Neural progenitor cell (in vitro differentiated cells): ENCODE results near the gene USF2. TPM values are rescaled to one million over a fixed set of nuclear protein-coding genes. Genes with fewer than 3 reads are reported as not detected.
A peak's percentile ranks its signal among the peaks of the same experiment; 100 is the strongest.

Experiments
- DNase-seq: peaks from one replicate; pipeline ENCODE4 v3.0.0-alpha.2; 2016; ENCODE audit warnings: low spot score
- H2AFZ ChIP-seq: fragments of 200-600 bp; sonication (generic); replicated peaks from 2 replicates; pipeline ENCODE4 v1.6.1; 2016; ENCODE audit warnings: antibody characterized with exemption
- H3F3A ChIP-seq: fragments of 200-600 bp; sonication (generic); 2 replicates; pipeline ENCODE4 v1.6.1; 2016; ENCODE audit warnings: antibody characterized with exemption, low read depth
- H3K27ac ChIP-seq: fragments of 200-600 bp; sonication (generic); 2 replicates; pipeline ENCODE4 v1.5.1; 2016; ENCODE audit warnings: mild to moderate bottlenecking
- H3K27me3 ChIP-seq: fragments of 200-600 bp; sonication (generic); 2 replicates; pipeline ENCODE4 v1.6.1; 2016; ENCODE audit warnings: mild to moderate bottlenecking, moderate library complexity
- H3K36me3 ChIP-seq: fragments of 200-600 bp; sonication (generic); 2 replicates; pipeline ENCODE4 v1.5.1; 2016
- H3K4me1 ChIP-seq: fragments of 200-600 bp; sonication (generic); 2 replicates; pipeline ENCODE4 v1.6.1; 2016; ENCODE audit warnings: mixed run types
- H3K4me2 ChIP-seq: fragments of 200-600 bp; sonication (generic); 2 replicates; pipeline ENCODE4 v1.6.1; 2016
- H3K4me3 ChIP-seq: fragments of 200-600 bp; sonication (generic); 2 replicates; pipeline ENCODE4 v1.5.1; 2016
- H3K79me2 ChIP-seq: fragments of 200-600 bp; sonication (generic); 2 replicates; pipeline ENCODE4 v1.6.1; 2016; ENCODE audit warnings: low read depth
- H3K9ac ChIP-seq: fragments of 200-600 bp; sonication (generic); 2 replicates; pipeline ENCODE4 v1.6.1; 2016
- H3K9me3 ChIP-seq: fragments of 200-600 bp; sonication (generic); 2 replicates; pipeline ENCODE4 v1.5.1; 2016; ENCODE audit warnings: low read depth
- H4K20me1 ChIP-seq: fragments of 200-600 bp; sonication (generic); 2 replicates; pipeline ENCODE4 v1.6.1; 2016; ENCODE audit warnings: low read depth
- H3K27ac Mint-ChIP-seq: 3 replicates; pipeline ENCODE4 v1.8.0; 2021; ENCODE audit warnings: mixed read lengths
- H3K27me3 Mint-ChIP-seq: 2 replicates; pipeline ENCODE4 v1.8.0; 2022; ENCODE audit warnings: low read depth, mild to moderate bottlenecking, inconsistent platforms, moderate library complexity, mixed read lengths; ENCODE audit not compliant: insufficient read depth
- H3K36me3 Mint-ChIP-seq: 3 replicates; pipeline ENCODE4 v1.8.0; 2021; ENCODE audit warnings: mixed read lengths
- H3K4me1 Mint-ChIP-seq: 3 replicates; pipeline ENCODE4 v1.8.0; 2021; ENCODE audit warnings: mixed read lengths
- H3K4me3 Mint-ChIP-seq: 3 replicates; pipeline ENCODE4 v1.8.0; 2021; ENCODE audit warnings: mild to moderate bottlenecking, moderate library complexity, mixed read lengths
- H3K9me3 Mint-ChIP-seq: 3 replicates; pipeline ENCODE4 v1.8.0; 2020; ENCODE audit warnings: mixed read lengths
- CTCF ChIP-seq: fragments of 200-600 bp; sonication (generic); IDR thresholded peaks from 2 replicates; pipeline ENCODE4 v1.5.1; 2017; ENCODE audit warnings: antibody characterized with exemption, mild to moderate bottlenecking
- EZH2 ChIP-seq: fragments of 200-600 bp; sonication (generic); IDR thresholded peaks from 2 replicates; pipeline ENCODE4 v1.6.1; 2017; ENCODE audit warnings: antibody characterized with exemption, mild to moderate bottlenecking, moderate library complexity
- EZH2phosphoT487 ChIP-seq: fragments of 200-600 bp; sonication (generic); IDR thresholded peaks from 2 replicates; pipeline ENCODE4 v1.6.1; 2017; ENCODE audit warnings: antibody characterized with exemption
- total RNA-seq: library from RNA; depleted of rRNA; stranded (reverse); fragments of >200 nt; gene quantifications from 2 replicates; pipeline ENCODE4 v1.2.3, GENCODE V29; 2015; ENCODE audit warnings: low replicate concordance

Gene USF2
- total RNA-seq, 1 donor from 2014 or later, result 46.8 TPM

GRCh38 chr19:35290381-35291127 is 21.8 kb downstream of the USF2 start:
- no peaks in the 10 kb centered on the region for H3K9me3 ChIP-seq
- H3K27me3 ChIP-seq, result no peaks in the 10 kb centered on the region
- Mint-ChIP-seq H3K9me3 (no peaks in the 10 kb centered on the region), H3K4me3 (peak overlapping the region; percentile 8), H3K27ac (peak overlapping the region; percentile 25), H3K36me3 (no peaks in the 10 kb centered on the region), H3K4me1 (peaks cover 3% of the 10 kb centered on the region), H3K27me3 (peaks cover 12% of the 10 kb centered on the region)
- no peak overlapping the region for H3K9ac ChIP-seq
- H3K27ac ChIP-seq, result no peak overlapping the region
- no peak for TF ChIP-seq EZH2phosphoT487
- no peak for TF ChIP-seq CTCF
- TF ChIP-seq EZH2, result no peak
- no peaks in the 10 kb centered on the region for H3F3A ChIP-seq
- no peaks in the 10 kb centered on the region for H3K79me2 ChIP-seq
- no peaks in the 10 kb centered on the region for H3K36me3 ChIP-seq
- H2AFZ ChIP-seq, result peak overlapping the region; percentile 34
- H3K4me1 ChIP-seq, result peaks cover 8% of the 10 kb centered on the region
- no peak overlapping the region for H3K4me3 ChIP-seq
- DNase-seq, result no peak
- no peaks in the 10 kb centered on the region for H4K20me1 ChIP-seq
- H3K4me2 ChIP-seq, result no peak overlapping the region

GRCh38 chr19:35291259-35291658 is 22.5 kb downstream of the USF2 start:
- H3K9me3 Mint-ChIP-seq, result no peaks in the 10 kb centered on the region
- Histone ChIP-seq H3K27me3 (no peaks in the 10 kb centered on the region), H2AFZ (no peak overlapping the region), H3K79me2 (no peaks in the 10 kb centered on the region), H3F3A (peaks cover 6% of the 10 kb centered on the region), H3K4me3 (no peak overlapping the region), H3K27ac (no peak overlapping the region), H3K4me2 (no peak overlapping the region), H3K4me1 (peaks cover 8% of the 10 kb centered on the region), H4K20me1 (no peaks in the 10 kb centered on the region), H3K9me3 (no peaks in the 10 kb centered on the region), H3K36me3 (no peaks in the 10 kb centered on the region), H3K9ac (no peak overlapping the region)
- peaks cover 3% of the 10 kb centered on the region for H3K4me1 Mint-ChIP-seq
- H3K27me3 Mint-ChIP-seq, result peaks cover 12% of the 10 kb centered on the region
- no peak overlapping the region for H3K4me3 Mint-ChIP-seq
- TF ChIP-seq CTCF, result no peak
- TF ChIP-seq EZH2, result no peak
- TF ChIP-seq EZH2phosphoT487, result no peak
- no peak for DNase-seq
- no peaks in the 10 kb centered on the region for H3K36me3 Mint-ChIP-seq
- H3K27ac Mint-ChIP-seq, result peak overlapping the region; percentile 25

- peaks cover 12% of the 10 kb centered on the region for H3K27me3 Mint-ChIP-seq
- Histone ChIP-seq H3K4me3 (no peak within 1 kb of the TSS), H3K9ac (no peak within 1 kb of the TSS), H3K36me3 (no peaks in the 10 kb centered on the region), H3K4me1 (peaks cover 8% of the 10 kb centered on the region), H2AFZ (no peak within 1 kb of the TSS), H3K27me3 (no peaks in the 10 kb centered on the region), H3K4me2 (no peak within 1 kb of the TSS), H3K27ac (no peak within 1 kb of the TSS), H3K79me2 (no peaks in the 10 kb centered on the region), H4K20me1 (no peaks in the 10 kb centered on the region), H3F3A (peaks cover 7% of the 10 kb centered on the region), H3K9me3 (no peaks in the 10 kb centered on the region)
- peaks cover 3% of the 10 kb centered on the region for H3K4me1 Mint-ChIP-seq
- H3K4me3 Mint-ChIP-seq, result peak within 1 kb of the TSS; percentile 35
- no peaks in the 10 kb centered on the region for H3K36me3 Mint-ChIP-seq
- no peak for DNase-seq
- H3K27ac Mint-ChIP-seq, result peak within 1 kb of the TSS; percentile 25
- no peak for TF ChIP-seq EZH2
- no peak for TF ChIP-seq EZH2phosphoT487
- H3K9me3 Mint-ChIP-seq, result no peaks in the 10 kb centered on the region
Measured at GRCh38 chr19:35291916-35292315, 23.2 kb downstream of the USF2 start, which contains the start of gene MAG. Gene MAG, plus strand, starts transcription at chr19:35292161. Its CDS starts 3,248 bp downstream, at chr19:35295409.
